ENCODE results near the gene NUPR1.
"Not testable (repeated sequence)": the region's sequence is repeated elsewhere in the genome, so short reads cannot be mapped to it uniquely, and the experiment has no call there.

Gene NUPR1

GRCh38 chr16:28531777-28532744 lies 6.7 kb downstream of the NUPR1 start:
- intact Hi-C loops (cut with DNase I) = no loop called here
- DNase-seq = peak in 20 of 42 donors; percentile 13 to 59 (median 31)

GRCh38 chr16:28529124-28529523 lies 9.7 kb downstream of the NUPR1 start:
- intact Hi-C loops (cut with DNase I) = no loop called here
- no peak for DNase-seq

- intact Hi-C loops (cut with DNase I) = no loop called here
- no peak for DNase-seq
These were observed 10.3 kb downstream of the NUPR1 start for GRCh38 chr16:28528463-28528867.

GRCh38 chr16:28527985-28528384 lies 10.8 kb downstream of the NUPR1 start:
- DNase-seq = no peak
- intact Hi-C loops (cut with DNase I) = no loop called here

GRCh38 chr16:28527100-28527785 lies 11.5 kb downstream of the NUPR1 start:
- intact Hi-C loops (cut with DNase I); DNase-seq: not testable (repeated sequence)

- no peak for DNase-seq
- intact Hi-C loops (cut with DNase I) = no loop called here
These were observed 12.3 kb downstream of the NUPR1 start for GRCh38 chr16:28526201-28527099.

- no peak for DNase-seq
- intact Hi-C loops (cut with DNase I) = no loop called here
These were observed 14.0 kb downstream of the NUPR1 start for GRCh38 chr16:28524681-28525171.

GRCh38 chr16:28522792-28523191 lies 16.0 kb downstream of the NUPR1 start:
- no peak for DNase-seq
- intact Hi-C loops (cut with DNase I) = no loop called here

GRCh38 chr16:28521436-28521835 lies 17.3 kb downstream of the NUPR1 start:
- intact Hi-C loops (cut with DNase I) = no loop called here
- DNase-seq = no peak

- intact Hi-C loops (cut with DNase I) = no loop called here
- DNase-seq = no peak
These were observed 18.1 kb downstream of the NUPR1 start for GRCh38 chr16:28520672-28521071.

GRCh38 chr16:28514246-28514645 lies 24.5 kb downstream of the NUPR1 start:
- DNase-seq = no peak
- intact Hi-C loops (cut with DNase I) = no loop called here

- DNase-seq = no peak
- intact Hi-C loops (cut with DNase I) = no loop called here
These were observed 25.1 kb downstream of the NUPR1 start for GRCh38 chr16:28513484-28514181.

- intact Hi-C loops (cut with DNase I) = no loop called here
- DNase-seq = no peak
These were observed 26.7 kb downstream of the NUPR1 start for GRCh38 chr16:28511801-28512789.

- intact Hi-C loops (cut with DNase I) = no loop called here
- DNase-seq = no peak
These were observed 27.7 kb downstream of the NUPR1 start for GRCh38 chr16:28511031-28511430.

- no peak for DNase-seq
- intact Hi-C loops (cut with DNase I) = no loop called here
These were observed 33.2 kb downstream of the NUPR1 start for GRCh38 chr16:28505489-28506137.

GRCh38 chr16:28504707-28505404 lies 33.9 kb downstream of the NUPR1 start:
- intact Hi-C loops (cut with DNase I) = no loop called here
- DNase-seq = no peak
